SK-N-MC (cell line): Measurements from ENCODE around the gene DZIP1.

Experiments used
- EZH2 ChIP-seq: fragments of 200-600 bp; sonication (generic); IDR thresholded peaks from one replicate; pipeline ENCODE4 v1.6.1; 2017; ENCODE audit warnings: antibody characterized with exemption
- FOXP2 ChIP-seq: optimal IDR thresholded peaks from 2 replicates; pipeline ENCODE3; 2011; ENCODE audit warnings: mild to moderate bottlenecking, moderate library complexity; ENCODE audit not compliant: insufficient read depth; ENCODE audit errors: extremely low read length, control extremely low read depth
- POLR2AphosphoS5 ChIP-seq: IDR thresholded peaks from 2 replicates; pipeline ENCODE4 v1.6.1; 2012; ENCODE audit warnings: mild to moderate bottlenecking, low read depth, low read length, borderline replicate concordance

DNA sequence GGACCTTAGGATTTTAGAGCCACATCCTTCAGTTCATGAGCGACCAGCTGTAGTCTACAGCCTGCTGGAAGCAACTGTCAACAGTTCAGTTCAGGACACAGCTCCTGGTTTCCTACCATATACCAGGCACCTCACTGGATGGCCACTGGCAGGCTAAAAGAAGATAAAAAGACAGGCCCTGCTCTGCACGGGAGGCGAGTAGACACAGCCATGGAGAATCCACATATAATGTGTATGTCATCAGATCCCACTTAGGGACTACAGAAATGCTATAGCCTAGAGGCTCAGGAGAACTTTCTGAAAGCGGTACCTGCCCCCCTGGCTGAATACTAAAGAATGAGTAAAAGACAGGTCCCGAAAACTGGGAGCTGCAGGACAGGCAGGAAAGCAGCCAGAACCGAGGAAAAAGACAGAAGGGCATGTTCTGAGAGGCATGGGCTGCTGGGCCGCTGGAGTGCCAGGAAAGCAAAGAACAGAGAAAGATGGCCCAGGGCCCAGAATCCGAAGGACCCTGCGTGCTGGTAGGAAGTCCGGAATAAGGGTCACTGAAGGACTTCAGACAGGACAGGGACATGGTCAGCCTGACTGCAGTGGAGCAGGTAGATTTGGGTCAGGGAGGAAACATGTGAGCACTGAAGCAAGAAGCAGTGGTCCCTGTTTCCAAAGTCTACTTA, 23.5 kb downstream of the DZIP1 start:
- no peak for TF ChIP-seq FOXP2
- TF ChIP-seq POLR2AphosphoS5: no peak
- TF ChIP-seq EZH2: no peak
